Effector CD8-positive, alpha-beta T cell (primary cell): ENCODE measurements around the gene NCOA3.

Experiments used
- DNase-seq: peaks from one replicate; lab custom pipeline; 2025; lab: John Stamatoyannopoulos, UW

NCOA3 gene

GRCh38 chr20:47680804-47681529, 179.3 kb downstream of the NCOA3 start:
- DNase-seq: no peak

- DNase-seq: no peak
Observed at GRCh38 chr20:47682028-47682783, 180.5 kb downstream of the NCOA3 start.

GRCh38 chr20:47682916-47683315, 181.2 kb downstream of the NCOA3 start:
- no peak for DNase-seq

- DNase-seq: no peak
Observed at GRCh38 chr20:47684306-47685080, 182.8 kb downstream of the NCOA3 start.

- DNase-seq: no peak
Observed at GRCh38 chr20:47686545-47686944, 184.9 kb downstream of the NCOA3 start.

- no peak for DNase-seq
Observed at GRCh38 chr20:47687095-47687987, 185.7 kb downstream of the NCOA3 start.

- DNase-seq: no peak
Observed at GRCh38 chr20:47688385-47689381, 187.0 kb downstream of the NCOA3 start.

GRCh38 chr20:47689731-47690130, 188.0 kb downstream of the NCOA3 start:
- DNase-seq: no peak

GRCh38 chr20:47691625-47692024, 189.9 kb downstream of the NCOA3 start:
- DNase-seq: no peak

GRCh38 chr20:47694021-47694818, 192.5 kb downstream of the NCOA3 start:
- DNase-seq: no peak

GRCh38 chr20:47696856-47697255, 195.2 kb downstream of the NCOA3 start:
- no peak for DNase-seq

- DNase-seq: no peak
Observed at GRCh38 chr20:47698142-47698541, 196.5 kb downstream of the NCOA3 start.

- no peak for DNase-seq
Observed at GRCh38 chr20:47699818-47700217, 198.1 kb downstream of the NCOA3 start.

- DNase-seq: no peak
Observed at GRCh38 chr20:47700327-47700726, 198.6 kb downstream of the NCOA3 start.

- DNase-seq: no peak
Observed at GRCh38 chr20:47701612-47702011, 199.9 kb downstream of the NCOA3 start.

- DNase-seq: no peak
Observed at GRCh38 chr20:47703748-47704147, 202.1 kb downstream of the NCOA3 start.

GRCh38 chr20:47704746-47705496, 203.2 kb downstream of the NCOA3 start:
- no peak for DNase-seq

GRCh38 chr20:47705497-47705856, 203.8 kb downstream of the NCOA3 start:
- DNase-seq: no peak

- no peak for DNase-seq
Observed at GRCh38 chr20:47706345-47706744, 204.7 kb downstream of the NCOA3 start.
